ENCODE measurements around the gene COL6A5.

DNA sequence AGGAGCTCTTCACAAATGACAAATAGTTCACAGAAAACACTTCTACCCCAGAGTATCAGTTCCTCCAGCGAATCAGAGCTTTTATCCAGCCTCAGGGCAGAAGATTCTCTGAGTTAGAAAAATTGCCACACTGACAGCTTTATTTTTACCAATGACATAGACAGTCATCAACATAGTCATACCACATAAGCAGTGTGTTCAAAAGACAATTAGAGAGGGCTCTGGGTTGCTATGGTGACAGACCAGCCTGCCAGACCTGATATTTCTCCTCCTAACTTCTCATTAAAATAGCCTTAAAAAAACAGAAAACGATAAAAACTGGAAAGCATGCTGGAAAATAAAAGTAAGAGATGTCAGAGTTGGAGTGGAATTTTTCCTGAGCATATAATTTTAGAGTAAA, 45.9 kb upstream of the COL6A5 start:
- TF ChIP-seq POLR2AphosphoS5 (IDR thresholded peaks at IDR 0.05): no peak
- TF ChIP-seq, protein P1, sequence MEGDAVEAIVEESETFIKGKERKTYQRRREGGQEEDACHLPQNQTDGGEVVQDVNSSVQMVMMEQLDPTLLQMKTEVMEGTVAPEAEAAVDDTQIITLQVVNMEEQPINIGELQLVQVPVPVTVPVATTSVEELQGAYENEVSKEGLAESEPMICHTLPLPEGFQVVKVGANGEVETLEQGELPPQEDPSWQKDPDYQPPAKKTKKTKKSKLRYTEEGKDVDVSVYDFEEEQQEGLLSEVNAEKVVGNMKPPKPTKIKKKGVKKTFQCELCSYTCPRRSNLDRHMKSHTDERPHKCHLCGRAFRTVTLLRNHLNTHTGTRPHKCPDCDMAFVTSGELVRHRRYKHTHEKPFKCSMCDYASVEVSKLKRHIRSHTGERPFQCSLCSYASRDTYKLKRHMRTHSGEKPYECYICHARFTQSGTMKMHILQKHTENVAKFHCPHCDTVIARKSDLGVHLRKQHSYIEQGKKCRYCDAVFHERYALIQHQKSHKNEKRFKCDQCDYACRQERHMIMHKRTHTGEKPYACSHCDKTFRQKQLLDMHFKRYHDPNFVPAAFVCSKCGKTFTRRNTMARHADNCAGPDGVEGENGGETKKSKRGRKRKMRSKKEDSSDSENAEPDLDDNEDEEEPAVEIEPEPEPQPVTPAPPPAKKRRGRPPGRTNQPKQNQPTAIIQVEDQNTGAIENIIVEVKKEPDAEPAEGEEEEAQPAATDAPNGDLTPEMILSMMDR (IDR thresholded peaks at IDR 0.05): no peak

Measured in esophagus muscularis mucosa (tissue), 3 donors.